Activated CD8-positive, alpha-beta memory T cell treated with anti-CD3 and anti-CD28 coated beads, Interleukin-2, amount 50 U/mL, for 48 hours (primary cell): ENCODE results near the gene SEMA5A.

Experiments used
- DNase-seq: peaks from one replicate; pipeline ENCODE4 v3.0.0-alpha.2; 2020

Gene SEMA5A

DNA sequence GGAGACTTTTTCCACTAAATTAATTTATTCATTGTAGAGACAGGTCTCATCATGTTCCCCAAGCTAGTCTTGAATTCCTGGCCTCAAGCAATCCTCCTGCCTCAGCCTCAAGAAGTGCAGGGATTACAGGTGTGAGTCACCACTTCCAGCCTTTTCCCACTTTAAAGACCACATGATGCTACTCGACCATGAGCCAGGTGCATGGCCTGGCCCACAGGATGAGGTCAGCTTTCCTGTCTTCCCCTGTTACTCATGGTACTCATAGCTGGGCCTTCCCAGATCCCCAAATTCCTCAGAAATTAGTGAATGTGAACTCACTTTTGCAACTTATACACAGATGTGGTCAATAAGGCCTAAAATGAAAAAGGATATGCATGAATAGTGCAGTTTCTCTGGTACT, 395.9 kb downstream of the SEMA5A start:
- DNase-seq, result no peak

GRCh38 chr5:9148242-9148641, 397.6 kb downstream of the SEMA5A start:
- no peak for DNase-seq

DNA sequence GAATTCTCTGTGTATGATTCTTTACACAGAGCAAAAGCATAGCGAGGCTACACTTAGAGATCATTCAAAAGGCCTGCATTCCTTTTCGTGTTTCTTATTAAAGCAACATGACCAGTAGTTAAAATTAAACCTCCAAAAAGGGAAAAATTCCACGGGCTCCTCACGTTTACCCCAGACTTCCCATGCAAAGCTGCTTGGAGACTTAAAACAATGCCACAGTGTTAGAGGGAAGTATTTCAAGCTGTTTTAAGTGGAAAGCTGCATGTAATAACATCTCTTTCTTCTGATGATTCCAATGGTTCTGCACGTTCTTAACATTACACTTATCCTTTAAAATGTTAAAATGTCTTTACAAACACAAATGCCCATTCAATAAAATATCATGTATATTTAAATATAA, 405.2 kb downstream of the SEMA5A start:
- DNase-seq, result no peak

DNA sequence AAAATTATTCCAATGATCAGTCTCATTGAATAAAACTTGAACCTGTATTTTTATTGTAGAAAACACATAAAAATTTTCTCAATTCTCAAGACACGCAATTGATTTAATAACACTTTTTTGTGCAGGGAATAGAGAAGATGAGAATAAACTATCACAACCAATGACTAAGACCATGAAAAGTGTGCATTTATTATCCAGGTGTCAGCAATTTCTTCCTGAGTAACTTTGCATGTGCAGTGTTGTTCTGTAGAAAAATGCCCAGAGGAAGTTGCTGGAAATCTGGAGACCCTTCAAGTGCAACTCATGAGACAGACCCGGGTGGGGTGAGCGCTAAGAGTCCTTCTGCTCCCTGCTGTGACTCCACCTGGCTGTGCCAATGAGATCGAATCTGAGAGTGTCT, 405.7 kb downstream of the SEMA5A start:
- no peak for DNase-seq

DNA sequence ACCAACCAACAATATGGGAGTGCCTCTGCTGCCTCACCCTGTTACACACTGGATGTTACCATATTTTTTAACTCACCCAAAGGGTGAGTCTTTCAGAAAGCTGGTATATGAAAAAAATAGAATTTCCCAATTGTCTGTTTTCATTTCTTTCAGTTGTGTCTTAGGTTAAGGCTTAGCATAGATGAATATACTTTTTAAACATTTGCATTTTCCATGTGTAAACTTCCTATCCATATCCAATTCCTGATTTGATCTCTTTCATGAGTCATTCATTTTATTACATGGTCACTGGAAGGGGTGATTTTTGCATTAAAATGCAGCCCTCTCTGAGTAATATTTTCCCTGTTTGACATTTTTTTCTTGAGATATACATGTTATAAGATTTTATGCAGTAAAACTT, 406.5 kb downstream of the SEMA5A start:
- no peak for DNase-seq

- DNase-seq, result no peak
Measured at GRCh38 chr5:9128136-9128535, 417.7 kb downstream of the SEMA5A start.

DNA sequence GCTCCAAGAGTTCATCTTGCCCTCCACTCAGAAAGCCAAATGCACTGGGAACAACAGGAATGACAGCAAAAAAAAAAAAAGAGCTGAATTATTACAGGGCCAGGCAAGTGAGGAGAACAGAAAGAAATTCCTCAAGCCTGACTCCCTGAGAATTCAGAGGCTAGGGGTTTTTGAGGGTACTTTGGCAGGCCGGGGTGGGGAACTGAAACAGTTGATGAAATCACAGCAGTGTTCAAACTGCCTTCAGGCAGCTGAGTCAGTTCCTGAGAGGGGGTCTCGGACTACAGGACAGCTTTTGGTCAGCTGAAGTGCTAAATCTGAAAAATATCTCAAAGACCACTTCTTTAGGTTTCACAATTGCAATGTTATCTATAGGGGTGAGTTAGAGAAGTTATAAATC, 419.4 kb downstream of the SEMA5A start:
- DNase-seq, result no peak

GRCh38 chr5:9125852-9126251, 420.0 kb downstream of the SEMA5A start:
- DNase-seq, result no peak

- DNase-seq, result no peak
Measured at GRCh38 chr5:9124838-9125237, 421.0 kb downstream of the SEMA5A start.

DNA sequence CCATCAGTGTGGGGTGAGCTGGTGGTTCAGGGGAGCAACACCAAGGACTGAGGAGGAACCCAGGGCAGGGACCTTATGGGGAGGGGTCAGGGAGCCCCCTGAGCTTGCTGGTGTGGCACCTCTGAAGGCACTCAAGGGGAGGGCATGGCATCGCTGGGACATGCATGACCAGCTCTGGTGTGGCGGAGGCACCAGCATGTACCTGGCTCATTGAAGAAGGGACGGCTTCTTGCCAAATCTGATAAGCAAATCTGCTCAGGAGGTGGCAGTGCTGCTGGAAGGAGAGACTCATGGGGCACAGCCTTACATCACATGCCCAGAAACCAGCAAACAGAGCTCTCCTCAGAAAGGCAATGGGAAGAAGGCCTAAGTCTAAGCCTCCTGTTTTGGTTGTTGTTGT, 421.8 kb downstream of the SEMA5A start:
- DNase-seq, result no peak

DNA sequence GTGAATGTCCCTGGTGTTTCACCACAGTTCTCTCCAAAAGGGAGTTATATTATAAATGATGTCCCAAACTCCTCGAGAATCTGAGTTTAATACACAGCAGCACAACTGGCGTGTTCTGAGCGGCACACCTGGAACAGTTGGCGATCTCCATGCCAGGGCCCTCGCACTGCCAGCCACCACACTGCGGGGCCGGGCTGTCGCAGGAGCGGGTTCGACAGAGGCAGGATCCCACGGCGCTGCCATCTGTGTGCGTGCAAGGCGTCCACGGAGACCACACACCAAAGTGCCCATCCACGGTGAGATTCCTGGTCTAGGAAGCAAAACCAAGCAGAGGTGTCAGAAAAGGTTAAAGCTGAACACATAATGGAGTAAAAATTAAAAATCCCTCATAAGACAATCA, 423.3 kb downstream of the SEMA5A start:
- no peak for DNase-seq

- no peak for DNase-seq
Measured at GRCh38 chr5:9121597-9121996, 424.3 kb downstream of the SEMA5A start.

GRCh38 chr5:9118852-9119251, 427.0 kb downstream of the SEMA5A start:
- DNase-seq, result no peak

- DNase-seq, result no peak
Measured at GRCh38 chr5:9115093-9115492, 430.8 kb downstream of the SEMA5A start.

GRCh38 chr5:9112520-9113291, 433.2 kb downstream of the SEMA5A start:
- no peak for DNase-seq

DNA sequence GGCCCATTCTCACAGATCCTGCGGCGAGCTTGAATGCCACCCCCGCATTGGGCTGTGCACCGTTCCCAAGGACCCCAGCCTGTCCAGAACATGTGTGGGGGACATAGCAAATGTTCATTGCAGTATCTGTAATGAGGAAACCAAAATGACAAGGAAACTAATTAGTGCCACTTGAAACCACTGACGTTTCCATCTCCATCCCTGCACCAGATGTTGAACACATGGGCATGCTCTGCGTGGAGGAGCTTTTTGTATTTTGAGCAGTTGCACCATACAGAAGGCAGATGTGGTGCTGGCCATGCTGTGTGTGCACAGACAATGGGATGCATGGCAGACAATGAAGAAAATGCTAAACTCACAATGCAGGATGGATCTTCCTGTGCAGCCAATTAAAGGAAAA, 437.7 kb downstream of the SEMA5A start:
- no peak for DNase-seq

- no peak for DNase-seq
Measured at GRCh38 chr5:9105851-9106250, 440.0 kb downstream of the SEMA5A start.

DNA sequence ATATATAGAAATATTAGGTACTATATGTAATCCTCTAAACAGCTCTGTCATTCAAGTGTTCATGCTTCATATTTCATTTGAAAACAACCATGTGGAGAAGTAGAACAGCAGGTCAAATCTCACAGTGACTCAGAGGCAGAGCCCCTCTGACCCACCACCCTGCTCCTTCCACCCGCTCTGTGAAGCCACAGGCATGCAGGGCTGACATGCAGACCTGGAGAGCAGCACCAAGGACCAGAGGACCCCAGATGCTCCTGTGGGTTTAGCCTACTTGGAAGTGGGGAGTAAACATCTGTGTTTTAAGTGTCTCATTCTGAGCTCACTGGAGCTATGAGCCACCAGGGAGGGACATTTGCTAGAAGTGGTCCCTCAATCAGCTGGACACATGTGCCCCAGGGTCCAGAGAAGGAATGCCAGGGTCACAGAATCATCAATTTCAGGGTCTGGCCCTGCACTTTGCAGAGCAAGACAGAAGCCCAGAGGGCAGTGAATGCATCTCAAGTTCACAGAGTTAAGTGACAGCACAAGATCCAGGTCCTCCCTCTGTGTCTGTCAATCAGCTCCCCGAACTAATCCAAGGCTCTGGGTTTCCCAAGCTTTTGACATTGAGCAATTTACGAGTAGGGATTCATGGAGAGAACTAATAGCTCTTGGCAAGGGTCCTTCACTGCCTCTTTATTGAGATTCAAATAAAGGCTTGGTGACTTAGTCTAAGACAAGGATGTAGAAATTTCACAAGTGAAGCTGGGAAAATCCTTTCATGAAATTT, 441.1 kb downstream of the SEMA5A start:
- DNase-seq, result no peak

GRCh38 chr5:9103290-9103689, 442.6 kb downstream of the SEMA5A start:
- no peak for DNase-seq

DNA sequence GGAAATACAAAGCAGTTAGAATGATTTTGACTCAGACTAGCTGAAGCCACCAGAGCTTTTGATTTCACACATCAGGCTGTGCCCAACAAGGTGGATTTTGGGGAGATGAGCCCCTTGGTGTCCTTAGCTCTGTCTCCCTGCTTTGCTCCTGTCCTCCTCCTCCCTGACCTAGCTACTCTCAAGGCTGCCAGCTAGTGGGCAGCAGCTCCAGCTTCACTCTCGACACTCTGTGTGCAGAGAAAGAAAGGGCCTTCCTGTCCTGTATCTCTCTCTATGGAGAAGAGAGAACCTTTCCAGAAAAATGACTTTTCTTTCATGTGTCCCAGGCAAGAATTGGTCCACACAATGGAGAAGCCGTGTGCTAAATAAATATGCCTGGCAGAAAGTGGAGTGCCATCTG, 446.2 kb downstream of the SEMA5A start:
- DNase-seq, result no peak

DNA sequence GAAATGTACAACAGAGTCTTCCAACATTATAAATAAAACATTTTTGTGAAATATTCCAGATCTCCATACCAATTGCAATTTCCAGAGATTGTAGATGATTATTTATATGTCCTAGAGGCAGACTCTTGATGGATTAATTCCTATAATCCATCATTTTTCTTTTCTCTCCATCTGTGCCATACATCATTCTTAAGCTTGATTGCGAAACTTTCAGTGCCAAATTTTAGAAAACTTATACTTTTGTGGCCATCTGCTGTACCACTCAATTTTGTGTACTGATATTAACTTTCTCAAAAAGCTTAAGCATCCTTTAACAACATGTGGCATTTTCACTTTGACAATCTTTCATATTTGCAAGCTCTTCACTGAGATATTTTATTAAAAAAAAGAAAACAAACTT, 446.9 kb downstream of the SEMA5A start:
- DNase-seq, result no peak

GRCh38 chr5:9094582-9094981, 451.3 kb downstream of the SEMA5A start:
- DNase-seq, result no peak

DNA sequence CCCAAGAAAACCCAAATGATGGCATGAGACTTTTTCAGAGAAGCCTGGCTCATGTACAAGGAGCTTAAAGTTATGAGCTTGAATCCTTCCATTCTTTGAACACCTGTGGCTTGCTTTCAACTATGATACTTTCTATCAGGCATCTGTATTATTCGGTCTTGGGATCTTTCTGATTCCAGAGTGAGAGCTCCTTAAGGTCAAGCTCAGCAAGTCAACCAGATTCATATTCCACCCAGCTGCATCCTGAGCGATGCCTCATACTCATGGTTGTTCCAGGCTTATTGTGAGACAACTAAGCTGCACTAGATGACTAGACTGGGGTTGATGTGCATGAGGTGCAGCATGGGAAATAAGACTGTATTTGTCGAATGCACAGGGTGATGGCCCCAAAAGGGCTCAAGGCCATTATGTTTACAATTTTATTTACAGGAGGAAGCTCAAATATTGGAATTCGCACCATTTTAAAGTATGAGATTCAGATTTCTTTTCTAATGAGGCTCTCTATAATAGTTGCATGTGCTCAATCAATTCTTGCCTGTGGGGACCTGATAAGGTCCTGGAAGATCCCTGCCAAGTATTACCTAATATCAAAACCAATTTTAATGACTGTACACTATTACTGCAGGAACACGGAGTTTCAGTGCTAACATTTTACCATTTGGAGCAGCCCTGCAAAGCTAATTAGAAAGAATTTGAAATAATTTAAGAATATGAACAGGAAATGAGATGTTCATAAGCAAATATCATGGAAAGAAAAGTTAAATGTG, 453.8 kb downstream of the SEMA5A start:
- DNase-seq, result no peak
